HCT116 (cell line): ENCODE data around the gene CRBN. TPM values are rescaled to one million over a fixed set of nuclear protein-coding genes. Genes with fewer than 3 reads are reported as not detected.

Experiments
- ATAC-seq: fragments of 200-7000 bp; cut with Tn5 transposase; 2 replicates; pipeline ENCODE4 v1.9.1; 2020; ENCODE audit warnings: mild to moderate bottlenecking, moderate library complexity
- BruUV-seq: library from RNA; stranded (reverse); fragments of 400-500 nt; replicated peaks from 2 replicates; lab custom pipeline; 2021; lab: Mats Ljungman, UMichigan
- CTCF ChIA-PET: fragments of 300-600 bp; sonication (Branson Sonifier 250); formaldehyde crosslinking; loops from one replicate; lab custom pipeline; 2021; ENCODE audit warnings: antibody characterized with exemption; lab: Charles Lee
- POLR2A ChIA-PET: fragments of 300-600, 350-600 bp; sonication (Branson Sonifier 250); formaldehyde crosslinking; loops from one replicate; lab custom pipeline; 2021; ENCODE audit warnings: antibody characterized with exemption; lab: Charles Lee
- RAD21 ChIA-PET, 2 experiments: fragments of 300-600 bp; sonication (Branson Sonifier 250); formaldehyde crosslinking; loops; one replicate each; lab custom pipeline; 2023; ENCODE audit warnings: low total read pairs in 2 of 2; ENCODE audit not compliant: uncharacterized antibody in 2 of 2, unreplicated experiment in 2 of 2, low non-redundant PET in 1 of 2; lab: Charles Lee
- DNase-seq: peaks from one replicate; pipeline ENCODE4 v3.0.0-alpha.2; 2010; ENCODE audit warnings: low read depth, low spot score
- H2AFZ ChIP-seq: fragments of 200-600 bp; shearing (Covaris generic), sonication (generic); 2 replicates; pipeline ENCODE4 v1.6.1; 2017; ENCODE audit warnings: low read depth, mixed run types, mixed read lengths, antibody characterized with exemption, low read length; ENCODE audit not compliant: poor library complexity, severe bottlenecking
- H3K27ac ChIP-seq: 2 replicates; pipeline ENCODE4 v1.5.1; 2012; ENCODE audit warnings: low read depth, low read length
- H3K27me3 ChIP-seq: fragments of 200-600 bp; sonication (generic); 2 replicates; pipeline ENCODE4 v1.6.1; 2016; ENCODE audit warnings: mixed run types, low read length, mixed read lengths; ENCODE audit not compliant: insufficient read depth
- H3K36me3 ChIP-seq, 2 experiments: fragments of 200-500 bp in 1 of 2; fragments of 200-600 bp in 1 of 2; sonication (Bioruptor generic) in 1 of 2; sonication (generic) in 1 of 2; 2 replicates each; pipeline versions ENCODE4 v1.5.1 to v1.6.1; 2014 to 2016; ENCODE audit warnings: low read length in 2 of 2, inconsistent platforms in 1 of 2, mixed read lengths in 1 of 2, mixed run types in 1 of 2; ENCODE audit not compliant: insufficient read depth in 2 of 2, control insufficient read depth in 1 of 2
- H3K4me1 ChIP-seq, 2 experiments: fragments of 200-600 bp in 1 of 2; sonication (generic) in 1 of 2; 2 replicates each; pipeline versions ENCODE4 v1.5.1 to v1.6.1; 2012 to 2017; ENCODE audit warnings: low read length in 2 of 2, inconsistent platforms in 1 of 2, mild to moderate bottlenecking in 1 of 2, mixed read lengths in 1 of 2, mixed run types in 1 of 2, moderate library complexity in 1 of 2; ENCODE audit not compliant: insufficient read depth in 2 of 2, control insufficient read depth in 1 of 2
- H3K4me2 ChIP-seq: fragments of 200-600 bp; sonication (generic); 2 replicates; pipeline ENCODE4 v1.6.1; 2017; ENCODE audit warnings: mixed run types, low read length, mixed read lengths
- H3K4me3 ChIP-seq, 2 experiments: fragments of 200-600 bp in 1 of 2; sonication (generic) in 1 of 2; replicated peaks in 1 of 2; 2 replicates each; pipeline ENCODE4 v1.5.1; 2011 to 2016; ENCODE audit warnings: low read length in 2 of 2, control low read depth in 1 of 2, low read depth in 1 of 2, mild to moderate bottlenecking in 1 of 2, mixed read lengths in 1 of 2, mixed run types in 1 of 2
- H3K79me2 ChIP-seq: fragments of 200-600 bp; sonication (generic); 2 replicates; pipeline ENCODE4 v1.6.1; 2017; ENCODE audit warnings: mild to moderate bottlenecking, mixed run types, low read length, moderate library complexity, mixed read lengths; ENCODE audit not compliant: insufficient read depth
- H3K9ac ChIP-seq: fragments of 200-600 bp; sonication (generic); 2 replicates; pipeline ENCODE4 v1.6.1; 2016; ENCODE audit warnings: low read length, mixed read lengths
- H3K9me2 ChIP-seq: fragments of 200-600 bp; sonication (generic), shearing (Covaris generic); 2 replicates; pipeline ENCODE4 v1.6.1; 2017; ENCODE audit warnings: mixed run types, mild to moderate bottlenecking, moderate library complexity; ENCODE audit not compliant: insufficient read depth
- H3K9me3 ChIP-seq, 2 experiments: fragments of 200-500 bp in 1 of 2; fragments of 200-600 bp in 1 of 2; sonication (Bioruptor generic) in 1 of 2; sonication (generic) in 1 of 2; 2 replicates each; pipeline ENCODE4 v1.6.1; 2014 to 2017; ENCODE audit warnings: low read length in 2 of 2, mixed read lengths in 2 of 2, inconsistent platforms in 1 of 2, low read depth in 1 of 2, mild to moderate bottlenecking in 1 of 2, mixed run types in 1 of 2, moderate library complexity in 1 of 2; ENCODE audit not compliant: control insufficient read depth in 1 of 2, insufficient read depth in 1 of 2
- H4K20me1 ChIP-seq: fragments of 200-600 bp; sonication (generic), shearing (Covaris generic); 2 replicates; pipeline ENCODE4 v1.6.1; 2017; ENCODE audit warnings: mixed run types, mild to moderate bottlenecking, moderate library complexity; ENCODE audit not compliant: insufficient read depth
- EGR1 ChIP-seq: IDR thresholded peaks from 2 replicates; pipeline ENCODE4 v1.6.1; 2012; ENCODE audit warnings: low read depth
- ELF1 ChIP-seq: IDR thresholded peaks from 2 replicates; pipeline ENCODE4 v1.6.1; 2012; ENCODE audit warnings: low read depth, borderline replicate concordance
- EZH2phosphoT487 ChIP-seq: fragments of 200-600 bp; IDR thresholded peaks from 2 replicates; pipeline ENCODE4 v1.6.1; 2018; ENCODE audit warnings: antibody characterized with exemption, borderline replicate concordance
- JUND ChIP-seq: IDR thresholded peaks from 2 replicates; pipeline ENCODE4 v1.6.1; 2012
- POLR2A ChIP-seq: IDR thresholded peaks from 2 replicates; pipeline ENCODE4 v1.7.0; 2011; ENCODE audit warnings: borderline replicate concordance; ENCODE audit not compliant: insufficient read depth, insufficient read length; ENCODE audit errors: extremely low read depth
- POLR2AphosphoS5 ChIP-seq: IDR thresholded peaks from 2 replicates; pipeline ENCODE4 v1.6.1; 2011; ENCODE audit warnings: mild to moderate bottlenecking, low read depth, low read length, moderate library complexity
- SIN3A ChIP-seq: IDR thresholded peaks from 2 replicates; pipeline ENCODE4 v1.6.1; 2012; ENCODE audit warnings: low read depth
- SRF ChIP-seq: IDR thresholded peaks from 2 replicates; pipeline ENCODE4 v1.6.1; 2012; ENCODE audit warnings: low read depth
- YY1 ChIP-seq: IDR thresholded peaks from 2 replicates; pipeline ENCODE4 v1.6.1; 2011; ENCODE audit warnings: low read length, low read depth, moderate library complexity, mild to moderate bottlenecking; ENCODE audit not compliant: insufficient replicate concordance; ENCODE audit errors: extremely low read depth
- ZFX ChIP-seq: fragments of 450-650 bp; IDR thresholded peaks from 2 replicates; pipeline ENCODE4 v1.6.1; 2017
- ZNF274 ChIP-seq: fragments of 200-500 bp; sonication (Bioruptor generic); IDR thresholded peaks from 2 replicates; pipeline ENCODE4 v1.6.1; 2014; ENCODE audit warnings: mild to moderate bottlenecking, low read depth, low read length, inconsistent platforms
- intact Hi-C: fragments of 100-400 bp; cut with micrococcal nuclease; formaldehyde crosslinking; loops from 2 replicates; pipeline ENCODE4 v1.10.0; 2022
- total RNA-seq: library from RNA; stranded (reverse); gene quantifications from one replicate; pipeline ENCODE4 v1.2.1, GENCODE V29; 2021; ENCODE audit not compliant: unreplicated experiment
- TF ChIP-seq, protein P1 (sequence below): IDR thresholded peaks from 2 replicates; pipeline ENCODE4 v1.6.1; 2012
- TF ChIP-seq, protein P2 (sequence below): IDR thresholded peaks from 2 replicates; pipeline ENCODE4 v1.6.1; 2012; ENCODE audit warnings: low read depth

CRBN gene
- total RNA-seq, 1 experiment from 2014 or later = 29.1 TPM

DNA sequence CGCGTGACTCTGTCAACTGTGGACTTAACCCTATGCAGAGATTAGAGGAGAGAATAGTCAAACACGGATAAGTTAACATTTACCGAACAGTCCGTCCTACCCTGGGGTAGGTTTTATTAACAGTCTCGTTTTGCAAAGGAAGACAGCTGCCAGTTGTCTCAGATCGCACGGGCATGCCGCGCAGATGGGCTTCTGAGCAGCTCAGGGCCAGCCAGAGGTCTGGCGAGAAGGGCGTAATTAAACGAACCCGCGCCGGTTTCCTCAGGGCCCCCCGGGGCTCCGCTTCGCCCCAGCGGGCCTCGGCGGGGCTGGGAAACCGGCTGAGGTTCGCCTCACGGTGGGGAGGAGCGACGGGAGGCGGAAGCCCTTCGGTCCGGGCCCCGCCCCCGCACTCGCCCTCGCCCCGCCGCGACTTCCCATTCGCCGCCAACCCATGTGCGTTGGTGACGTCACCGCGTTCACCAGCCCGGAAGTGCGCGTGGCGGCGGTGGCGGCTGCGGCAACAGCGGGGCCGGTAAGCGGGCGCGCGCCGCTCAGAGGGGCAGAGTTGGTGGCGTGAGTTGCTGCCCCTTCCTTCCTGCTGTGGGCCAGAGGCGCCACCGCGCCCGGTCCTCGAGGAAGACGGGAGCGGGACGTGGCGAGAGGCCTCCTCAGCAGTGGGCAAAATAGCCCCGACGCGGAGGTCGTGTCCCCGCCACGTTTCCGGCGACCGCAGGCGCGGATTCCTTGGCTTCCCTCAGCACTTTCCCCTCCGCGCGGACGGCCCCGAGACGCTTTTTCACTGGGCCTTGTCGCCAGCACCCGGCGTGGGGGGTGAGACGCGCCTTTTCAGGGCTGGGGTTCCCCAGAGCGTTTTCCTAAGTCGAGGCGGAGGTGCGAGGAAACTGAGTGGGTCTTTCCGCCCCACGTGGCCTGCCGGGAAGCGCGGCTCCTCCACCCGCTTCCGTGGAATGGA lies 52.7 kb downstream of the CRBN start, which contains the start of gene TRNT1:
Gene TRNT1 (plus strand): TSS at position 464 of the 955 bp plus-strand sequence. CDS start 2,101 bp downstream, outside the sequence.
- Histone ChIP-seq H3K9me3 (no peaks in the 10 kb centered on the region), H3K27ac (peak within 1 kb of the TSS; percentile 85), H3K27me3 (no peaks in the 10 kb centered on the region), H2AFZ (peak within 1 kb of the TSS; percentile 29), H3K36me3 (peaks cover 10 to 18% of the 10 kb centered on the region in 2 experiments; a peak in 3 of 4 replicates), H3K9me2 (no peaks in the 10 kb centered on the region), H3K4me2 (peak within 1 kb of the TSS; percentile 97), H3K4me3 (peak within 1 kb of the TSS; percentile 92 to 99), H3K79me2 (peaks cover 45% of the 10 kb centered on the region), H4K20me1 (no peaks in the 10 kb centered on the region), H3K4me1 (peaks cover 3 to 18% of the 10 kb centered on the region in 2 experiments; a peak in 2 of 4 replicates), H3K9ac (peak within 1 kb of the TSS; percentile 100)
- peak; percentile 73 for DNase-seq
- peak; percentile 94 for ATAC-seq
- ChIA-PET POLR2A (no interaction called here), CTCF (no interaction called here), RAD21 (no interaction called here)
- intact Hi-C loops = no loop called here
- TF ChIP-seq JUND = no peak
- peak; percentile 80 for TF ChIP-seq EGR1
- TF ChIP-seq, protein P1, sequence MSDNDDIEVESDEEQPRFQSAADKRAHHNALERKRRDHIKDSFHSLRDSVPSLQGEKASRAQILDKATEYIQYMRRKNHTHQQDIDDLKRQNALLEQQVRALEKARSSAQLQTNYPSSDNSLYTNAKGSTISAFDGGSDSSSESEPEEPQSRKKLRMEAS = peak; percentile 88
- TF ChIP-seq ZNF274 = no peak
- TF ChIP-seq POLR2A = peak; percentile 71
- TF ChIP-seq ELF1 = peak; percentile 87
- peak; percentile 87 for TF ChIP-seq POLR2AphosphoS5
- no peak for TF ChIP-seq EZH2phosphoT487
- TF ChIP-seq, protein P2, sequence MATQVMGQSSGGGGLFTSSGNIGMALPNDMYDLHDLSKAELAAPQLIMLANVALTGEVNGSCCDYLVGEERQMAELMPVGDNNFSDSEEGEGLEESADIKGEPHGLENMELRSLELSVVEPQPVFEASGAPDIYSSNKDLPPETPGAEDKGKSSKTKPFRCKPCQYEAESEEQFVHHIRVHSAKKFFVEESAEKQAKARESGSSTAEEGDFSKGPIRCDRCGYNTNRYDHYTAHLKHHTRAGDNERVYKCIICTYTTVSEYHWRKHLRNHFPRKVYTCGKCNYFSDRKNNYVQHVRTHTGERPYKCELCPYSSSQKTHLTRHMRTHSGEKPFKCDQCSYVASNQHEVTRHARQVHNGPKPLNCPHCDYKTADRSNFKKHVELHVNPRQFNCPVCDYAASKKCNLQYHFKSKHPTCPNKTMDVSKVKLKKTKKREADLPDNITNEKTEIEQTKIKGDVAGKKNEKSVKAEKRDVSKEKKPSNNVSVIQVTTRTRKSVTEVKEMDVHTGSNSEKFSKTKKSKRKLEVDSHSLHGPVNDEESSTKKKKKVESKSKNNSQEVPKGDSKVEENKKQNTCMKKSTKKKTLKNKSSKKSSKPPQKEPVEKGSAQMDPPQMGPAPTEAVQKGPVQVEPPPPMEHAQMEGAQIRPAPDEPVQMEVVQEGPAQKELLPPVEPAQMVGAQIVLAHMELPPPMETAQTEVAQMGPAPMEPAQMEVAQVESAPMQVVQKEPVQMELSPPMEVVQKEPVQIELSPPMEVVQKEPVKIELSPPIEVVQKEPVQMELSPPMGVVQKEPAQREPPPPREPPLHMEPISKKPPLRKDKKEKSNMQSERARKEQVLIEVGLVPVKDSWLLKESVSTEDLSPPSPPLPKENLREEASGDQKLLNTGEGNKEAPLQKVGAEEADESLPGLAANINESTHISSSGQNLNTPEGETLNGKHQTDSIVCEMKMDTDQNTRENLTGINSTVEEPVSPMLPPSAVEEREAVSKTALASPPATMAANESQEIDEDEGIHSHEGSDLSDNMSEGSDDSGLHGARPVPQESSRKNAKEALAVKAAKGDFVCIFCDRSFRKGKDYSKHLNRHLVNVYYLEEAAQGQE = no peak
- TF ChIP-seq YY1 = peak; percentile 4
- peak; percentile 66 for TF ChIP-seq ZFX
- peak; percentile 77 for TF ChIP-seq SIN3A
- TF ChIP-seq SRF = no peak
- BruUV-seq = no TSS peak
